ENCODE results near the gene SLAMF1.

- TF ChIP-seq CTCF (IDR thresholded peaks at IDR 0.05) (no peak), POLR2A (IDR thresholded peaks at IDR 0.05) (no peak)
Measured at GRCh38 chr1:160623862-160624261, 23.0 kb downstream of the SLAMF1 start.

All from lower leg skin (tissue), 3 donors.